Stimulated activated CD8-positive, alpha-beta memory T cell treated with anti-CD3 and anti-CD28 coated beads, Interleukin-15, amount 100 ng/mL, for 4 hours (primary cell): ENCODE results near the gene LIPI.
"Not testable (repeated sequence)": the region's sequence is repeated elsewhere in the genome, so short reads cannot be mapped to it uniquely, and the experiment has no call there.

ENCODE experiments used
- DNase-seq, 2 donors: peaks; one replicate each; pipeline ENCODE4 v3.0.0-alpha.2; 2020; ENCODE audit warnings: low read depth in 2 of 2

LIPI gene

DNA sequence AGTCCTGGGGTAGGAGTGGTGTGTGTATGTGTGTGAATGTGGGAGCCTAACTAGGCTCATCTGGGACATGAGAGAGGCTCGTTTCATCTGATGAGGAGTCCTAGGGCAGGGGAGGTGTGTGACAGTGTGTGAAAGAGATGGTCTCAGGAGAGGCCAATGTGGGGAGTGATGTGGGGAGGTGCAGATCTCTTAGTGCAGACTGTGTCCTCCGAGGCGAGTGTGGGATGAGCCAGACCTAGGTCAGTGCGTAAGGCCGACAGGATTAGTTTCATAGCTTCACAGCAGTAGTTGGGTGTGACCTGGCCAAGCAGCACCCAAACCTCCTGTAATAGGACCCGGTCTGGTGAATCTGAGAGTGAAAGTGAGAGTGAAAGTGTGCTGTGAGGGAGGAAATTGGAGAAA lies 94.7 kb downstream of the LIPI start:
- no peak for DNase-seq

DNA sequence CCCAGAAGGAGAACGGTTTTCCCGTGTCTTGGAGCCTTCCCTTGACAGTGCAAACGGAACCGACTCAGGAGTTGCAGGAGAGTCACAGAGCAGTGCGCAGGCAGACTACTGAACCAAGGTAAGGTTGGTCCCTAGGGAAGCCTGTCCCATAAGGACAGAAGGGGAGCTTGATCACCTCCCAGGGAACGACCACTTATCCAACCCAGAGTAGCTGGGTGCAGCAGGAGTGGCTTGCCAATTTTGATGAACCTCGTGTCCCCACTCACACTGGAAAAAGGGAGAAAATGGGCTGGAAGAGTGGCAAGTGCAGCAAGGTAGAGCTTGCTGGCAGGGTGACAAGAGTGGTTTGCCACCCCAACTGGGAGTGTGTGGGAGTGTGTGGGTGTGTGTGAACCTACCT lies 95.1 kb downstream of the LIPI start:
- no peak for DNase-seq

DNA sequence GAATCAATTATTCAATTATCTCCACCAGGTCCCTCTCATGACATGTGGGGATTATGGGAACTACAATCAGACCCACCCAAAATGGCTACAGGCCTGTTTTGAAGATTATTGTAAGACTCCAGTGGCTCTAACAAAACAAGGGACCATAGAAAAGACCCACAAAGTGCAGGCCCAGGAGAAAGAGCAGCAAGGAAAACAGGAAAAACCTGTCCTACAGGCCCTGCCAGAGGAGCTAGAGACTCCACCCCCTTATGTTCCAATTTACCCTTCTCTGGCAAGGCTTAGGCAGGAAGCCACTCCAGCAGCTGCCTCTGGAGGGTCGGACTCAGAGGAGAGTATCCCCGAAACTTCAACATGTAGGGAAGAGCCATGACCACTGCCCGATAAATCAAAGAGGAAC lies 96.5 kb downstream of the LIPI start:
- DNase-seq = no peak

DNA sequence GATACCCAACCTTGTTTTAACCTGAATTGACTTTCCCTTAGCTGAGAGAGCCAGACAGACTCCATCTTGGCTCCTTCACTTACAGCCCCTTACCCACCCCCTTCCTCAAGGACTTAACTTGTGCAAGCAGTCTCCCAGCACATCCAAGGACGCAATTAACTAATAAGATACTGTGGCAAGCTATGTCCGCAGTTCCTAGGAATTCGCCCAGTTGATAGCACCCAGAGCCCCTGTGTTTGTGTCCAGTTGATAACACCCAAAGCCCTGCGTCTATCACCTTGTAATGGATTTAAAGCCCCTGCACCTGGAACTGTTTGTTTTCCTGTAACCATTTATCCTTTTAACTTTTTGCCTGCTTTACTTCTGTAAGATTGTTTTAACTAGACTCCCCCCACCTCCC lies 106.2 kb downstream of the LIPI start:
- not testable (repeated sequence) for DNase-seq

DNA sequence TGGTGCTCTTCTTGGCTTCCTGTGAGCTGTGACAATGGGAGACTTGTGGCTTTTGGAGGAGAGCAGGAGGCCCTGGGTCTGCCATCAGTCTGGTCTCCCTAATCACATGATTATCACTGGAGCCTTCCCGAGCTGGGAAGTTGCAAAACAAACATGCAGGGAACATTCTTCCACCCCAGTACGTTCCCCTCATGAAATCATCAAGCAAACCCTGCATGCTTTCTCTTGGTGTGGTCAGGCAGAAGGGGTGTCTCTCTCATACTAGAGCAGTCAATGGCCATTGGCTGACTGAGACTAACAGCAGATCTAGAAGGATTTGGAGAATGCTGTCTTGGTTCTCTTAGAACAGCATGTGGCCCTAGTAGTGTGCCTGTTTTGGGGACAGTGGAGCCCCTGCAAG lies 111.2 kb downstream of the LIPI start:
- no peak for DNase-seq

DNA sequence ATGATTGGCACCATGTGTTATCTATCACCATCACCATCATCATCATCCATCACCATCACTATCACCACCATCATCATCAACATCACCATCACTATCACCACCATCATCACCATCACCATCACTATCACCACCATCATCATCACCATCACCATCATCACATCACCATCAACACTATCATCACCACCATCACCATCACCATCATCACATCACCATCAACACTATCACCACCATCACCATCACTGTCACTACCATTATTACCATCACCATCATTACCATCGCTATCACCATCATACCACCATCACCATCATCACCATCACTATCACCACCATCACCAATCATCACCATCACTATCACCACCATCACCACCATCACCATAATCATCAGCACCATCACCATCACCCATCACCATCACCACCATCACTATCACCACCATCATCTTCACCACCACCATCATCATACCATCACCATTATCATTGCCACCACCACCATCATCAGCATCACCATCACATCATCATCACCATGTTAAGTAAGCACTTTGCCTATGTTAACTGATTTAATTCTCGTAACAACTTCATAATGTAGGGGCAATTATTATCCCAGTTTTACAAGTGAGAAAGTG lies 112.8 kb downstream of the LIPI start:
- no peak for DNase-seq

DNA sequence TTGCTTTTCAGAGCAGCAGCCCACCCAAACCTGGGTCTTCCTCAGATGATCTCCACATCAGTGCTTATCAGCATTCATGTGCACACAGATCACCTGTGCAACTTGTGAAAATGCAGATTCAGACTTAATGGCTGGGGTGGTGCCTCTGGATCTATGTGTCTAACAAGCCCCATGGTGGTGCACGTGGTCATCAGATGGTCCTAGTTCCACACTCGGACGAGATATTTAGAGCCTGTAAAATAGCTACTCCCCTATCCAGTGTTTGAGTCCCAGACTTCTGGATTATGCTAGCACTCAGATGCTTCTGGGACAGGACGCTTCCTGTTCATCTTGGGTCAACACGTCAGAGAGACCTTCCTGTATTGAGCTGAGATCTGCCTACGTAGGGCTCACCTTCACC lies 114.2 kb downstream of the LIPI start:
- no peak for DNase-seq

DNA sequence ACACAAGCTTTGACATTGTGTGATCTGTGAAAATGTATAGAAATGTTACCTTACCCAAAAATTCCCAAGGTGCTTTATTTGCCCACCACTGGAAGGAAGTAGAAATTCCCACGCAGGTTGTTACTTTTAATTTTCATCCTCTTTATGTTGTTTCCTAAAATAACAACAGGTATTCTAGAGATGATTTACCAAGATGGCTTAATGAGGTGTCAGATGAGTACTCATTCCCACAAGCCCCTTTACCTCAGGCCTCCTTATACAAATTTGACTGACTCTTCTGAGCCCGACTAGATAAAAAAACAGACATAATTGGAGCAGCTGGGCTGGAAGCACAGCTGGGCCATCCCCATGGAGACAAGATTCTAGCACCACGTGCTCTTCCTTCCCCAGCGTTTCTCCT lies 114.6 kb downstream of the LIPI start:
- no peak for DNase-seq

DNA sequence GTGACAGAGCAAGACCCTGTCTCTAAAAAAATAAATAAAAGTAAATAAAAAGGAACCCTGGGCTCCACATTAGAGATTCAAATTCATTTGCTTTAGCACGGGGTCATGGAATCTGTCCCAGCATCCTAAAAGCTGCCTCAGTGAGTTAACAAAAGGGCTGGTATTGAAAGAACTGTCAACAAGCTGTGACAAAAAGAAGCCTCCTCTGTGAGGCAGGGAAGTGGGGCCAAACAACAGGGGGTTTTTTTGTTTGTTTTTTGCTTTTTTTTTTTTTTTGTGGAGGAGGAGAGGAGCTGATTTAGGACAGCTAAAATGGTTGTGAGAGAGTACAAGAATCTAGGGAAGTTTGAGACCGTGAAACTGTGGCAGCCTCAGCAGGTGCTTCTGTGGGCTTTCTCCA lies 115.7 kb downstream of the LIPI start:
- DNase-seq = no peak

DNA sequence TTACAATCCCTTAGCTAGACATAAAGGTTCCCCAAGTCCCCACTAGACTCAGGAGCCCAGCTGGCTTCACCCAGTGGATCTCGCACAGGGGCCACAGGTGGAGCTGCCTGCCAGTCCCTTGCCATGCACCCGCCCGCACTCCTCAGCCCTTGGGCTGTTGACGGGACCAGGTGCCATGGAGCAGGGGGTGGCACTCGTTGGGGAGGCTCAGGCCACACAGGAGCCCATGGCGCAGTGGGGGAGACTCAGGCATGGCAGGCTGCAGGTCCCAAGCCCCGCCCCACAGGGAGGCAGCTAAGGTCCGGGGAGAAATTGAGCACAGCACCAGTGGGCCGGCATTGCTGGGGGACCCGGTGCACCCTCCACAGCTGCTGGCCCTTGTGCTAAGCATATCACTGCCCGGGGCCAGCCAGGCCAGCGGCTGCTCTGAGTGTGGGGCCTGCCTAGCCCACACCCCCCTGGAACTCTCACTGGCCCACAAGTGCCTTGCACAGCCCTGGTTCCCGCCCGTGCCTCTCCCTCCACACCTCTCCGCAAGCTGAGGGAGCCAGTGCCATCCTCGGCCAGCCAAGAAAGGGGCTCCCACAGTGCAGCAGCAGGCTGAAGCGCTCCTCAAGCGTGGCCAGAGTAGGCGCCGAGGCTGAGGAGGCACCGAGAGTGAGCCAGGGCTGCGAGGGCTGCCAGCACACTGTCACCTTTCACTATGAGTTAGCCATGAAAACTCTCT lies 117.8 kb downstream of the LIPI start:
- no peak for DNase-seq

DNA sequence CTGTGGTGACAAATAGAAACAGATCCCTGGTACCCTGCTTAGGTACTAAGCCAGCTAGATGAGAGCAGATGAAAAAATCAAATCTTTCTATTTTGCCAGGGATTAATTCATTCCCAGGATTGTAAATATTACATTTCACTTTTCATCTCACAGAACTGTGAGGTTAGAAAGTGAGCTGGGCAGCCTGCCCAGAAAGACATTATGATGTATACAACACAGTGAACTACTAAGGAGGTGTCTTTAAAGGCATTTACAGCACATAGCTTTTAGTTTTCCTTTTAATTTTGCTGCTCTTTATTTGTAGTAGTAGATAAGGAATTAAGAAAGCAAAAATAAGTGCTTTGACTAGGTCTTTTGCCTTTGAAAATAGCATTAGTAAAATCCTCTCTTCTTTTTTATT lies 120.6 kb downstream of the LIPI start:
- not testable (repeated sequence) for DNase-seq

DNA sequence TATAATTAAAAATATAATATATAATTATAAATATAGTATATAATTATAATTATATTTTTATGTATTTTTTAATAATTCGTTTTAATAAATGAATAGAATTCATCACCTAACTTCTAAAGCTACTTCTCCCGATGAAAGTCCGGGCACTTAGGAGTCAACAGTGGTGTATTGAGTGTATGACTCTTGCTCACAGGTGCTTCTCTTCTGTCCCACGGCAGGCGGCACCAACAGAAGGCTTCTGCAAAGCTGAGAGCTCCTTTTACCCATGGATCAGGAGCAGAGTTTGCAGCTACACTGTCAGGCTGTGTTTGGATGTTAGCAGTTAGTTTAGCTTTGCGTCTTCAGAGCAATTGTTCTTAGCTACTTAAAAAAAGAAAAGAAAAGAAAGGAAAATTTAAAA lies 122.4 kb downstream of the LIPI start:
- no peak for DNase-seq

DNA sequence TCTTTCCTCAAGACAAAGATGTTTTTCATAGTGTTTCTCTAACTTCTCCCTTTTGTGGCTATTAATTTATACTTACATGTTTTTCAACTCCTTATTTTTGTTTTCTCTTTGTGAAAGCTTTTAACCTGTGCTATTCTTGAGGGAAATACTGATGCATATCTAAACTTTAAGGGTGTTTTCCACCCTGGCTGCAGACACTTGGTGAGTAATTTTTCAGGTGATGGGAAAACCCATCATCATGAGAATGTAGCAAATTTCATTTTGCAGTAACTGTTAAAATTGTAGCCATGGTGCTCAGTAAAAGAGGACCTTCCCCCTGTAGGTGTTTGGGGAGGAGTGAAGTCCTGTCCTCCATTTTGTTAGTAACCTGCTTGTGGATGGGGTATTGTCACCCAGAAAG lies 124.2 kb downstream of the LIPI start:
- no peak for DNase-seq

DNA sequence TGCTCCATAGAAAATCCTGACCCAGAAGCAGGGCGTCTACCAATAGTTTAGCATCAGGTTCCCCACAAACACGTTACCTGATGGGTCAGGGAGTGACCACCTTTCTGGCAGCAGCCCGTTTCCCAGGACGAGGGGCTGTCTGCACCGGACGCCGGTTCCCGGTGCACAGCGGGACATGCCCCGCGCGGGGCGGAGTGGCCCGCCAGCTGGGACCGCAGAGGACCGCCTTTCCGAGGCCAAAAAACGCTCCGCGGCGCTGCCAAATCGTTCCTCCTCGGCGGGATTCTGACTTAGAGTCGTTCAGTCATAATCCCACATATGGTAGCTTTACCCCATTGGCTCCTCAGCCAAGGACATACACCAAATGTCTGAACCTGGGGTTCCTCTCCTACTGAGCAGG lies 126.1 kb downstream of the LIPI start:
- DNase-seq = no peak

DNA sequence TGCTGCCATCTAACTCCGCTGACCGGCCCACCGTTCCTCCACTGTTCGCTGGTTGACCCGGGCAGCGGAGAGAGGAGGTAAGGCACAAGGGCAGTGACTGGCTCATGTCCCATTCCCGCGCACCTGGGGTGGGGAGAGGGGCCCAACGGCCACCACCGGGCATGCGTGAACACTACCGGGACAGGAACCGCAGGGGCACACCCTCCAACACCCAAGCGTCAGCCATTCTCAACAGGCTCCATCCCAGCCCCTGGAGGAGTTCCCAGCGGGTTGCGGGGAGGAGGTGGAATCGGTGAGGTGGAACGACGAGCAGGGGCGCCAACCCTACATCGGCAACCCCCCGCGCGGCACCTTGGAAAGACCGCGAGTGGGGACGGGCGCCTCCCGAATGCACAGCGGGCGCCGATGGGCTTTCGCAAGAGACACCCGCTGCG lies 126.7 kb downstream of the LIPI start:
- no peak for DNase-seq

DNA sequence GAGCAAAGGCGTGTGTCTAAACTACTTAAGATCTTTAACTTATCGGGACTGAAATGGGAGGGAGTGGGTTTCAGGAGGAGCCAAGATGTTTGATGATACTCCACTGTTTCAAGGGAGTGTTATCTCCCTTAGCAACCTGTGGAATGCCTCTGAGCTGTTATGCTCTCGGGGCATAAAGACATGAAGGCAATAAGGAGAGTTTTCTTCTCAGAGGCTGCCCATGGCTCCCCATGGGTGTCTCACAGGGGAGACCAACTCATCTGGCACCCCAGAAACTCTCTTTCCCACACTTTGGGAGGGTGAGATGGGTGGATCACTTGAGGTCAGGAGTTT lies 130.0 kb downstream of the LIPI start:
- DNase-seq = no peak

DNA sequence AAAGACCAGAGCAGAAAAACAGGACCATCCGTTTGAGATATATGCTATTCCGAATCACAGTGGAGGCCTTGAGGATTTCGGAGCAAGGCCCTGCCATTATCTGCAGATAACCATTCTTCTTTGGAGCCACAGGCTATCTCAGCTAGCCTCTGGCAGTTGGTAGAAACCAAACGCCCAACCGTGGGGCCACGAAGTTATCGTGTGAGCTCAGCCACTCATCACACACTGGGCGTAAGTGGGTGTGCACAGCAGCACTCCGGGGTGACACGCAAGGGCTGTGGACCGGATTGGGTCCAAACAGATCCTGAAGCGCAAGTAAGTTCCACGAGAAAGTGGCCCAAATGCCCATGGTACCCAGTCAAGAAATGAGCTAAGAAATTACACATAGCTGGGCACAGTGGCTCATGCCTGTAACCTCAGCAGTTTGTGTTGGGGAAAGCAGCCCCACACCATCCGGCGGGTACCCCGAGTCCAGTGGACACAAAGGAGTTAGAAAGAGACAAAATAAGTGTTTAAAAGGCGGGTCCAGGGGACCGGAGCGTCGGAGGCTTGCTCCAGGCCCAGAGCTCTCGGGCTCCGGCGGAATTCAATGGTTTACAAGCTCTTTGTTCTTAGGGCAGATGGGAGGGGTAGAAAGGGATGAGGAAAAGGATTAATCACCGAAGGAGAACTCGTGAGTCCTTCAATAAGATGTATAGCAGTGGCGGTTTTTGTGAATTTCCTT lies 130.6 kb downstream of the LIPI start:
- DNase-seq = no peak

DNA sequence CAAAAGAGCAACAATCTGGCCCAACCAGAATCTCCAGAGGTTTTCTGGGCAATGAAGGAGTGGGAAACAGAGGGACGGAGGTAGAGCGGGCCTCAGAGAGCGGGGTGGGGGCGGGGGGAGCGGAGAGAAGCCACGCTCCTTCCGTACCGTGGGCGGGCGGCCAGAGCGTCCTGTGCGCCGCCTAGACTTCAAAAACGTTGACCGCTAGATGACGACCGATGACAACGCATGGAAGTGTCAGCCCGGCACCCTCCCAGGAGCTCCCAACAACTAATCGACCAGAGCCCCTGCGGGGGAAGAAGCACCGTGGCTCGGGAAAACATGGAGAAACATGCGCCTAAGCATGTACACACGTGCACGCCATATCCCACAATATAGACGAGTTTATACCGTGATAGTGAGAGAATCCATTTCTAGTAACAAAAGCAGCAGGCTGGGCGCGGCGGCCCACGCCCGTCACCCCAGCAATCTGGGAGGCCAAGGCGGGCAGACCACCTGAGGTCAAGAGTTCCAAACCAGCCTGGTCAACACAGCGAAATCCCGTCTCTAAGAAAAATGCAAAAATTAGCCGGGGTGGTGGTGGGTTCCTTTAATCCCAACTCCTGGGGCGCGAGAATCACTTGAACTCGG lies 131.9 kb downstream of the LIPI start:
- DNase-seq = no peak

DNA sequence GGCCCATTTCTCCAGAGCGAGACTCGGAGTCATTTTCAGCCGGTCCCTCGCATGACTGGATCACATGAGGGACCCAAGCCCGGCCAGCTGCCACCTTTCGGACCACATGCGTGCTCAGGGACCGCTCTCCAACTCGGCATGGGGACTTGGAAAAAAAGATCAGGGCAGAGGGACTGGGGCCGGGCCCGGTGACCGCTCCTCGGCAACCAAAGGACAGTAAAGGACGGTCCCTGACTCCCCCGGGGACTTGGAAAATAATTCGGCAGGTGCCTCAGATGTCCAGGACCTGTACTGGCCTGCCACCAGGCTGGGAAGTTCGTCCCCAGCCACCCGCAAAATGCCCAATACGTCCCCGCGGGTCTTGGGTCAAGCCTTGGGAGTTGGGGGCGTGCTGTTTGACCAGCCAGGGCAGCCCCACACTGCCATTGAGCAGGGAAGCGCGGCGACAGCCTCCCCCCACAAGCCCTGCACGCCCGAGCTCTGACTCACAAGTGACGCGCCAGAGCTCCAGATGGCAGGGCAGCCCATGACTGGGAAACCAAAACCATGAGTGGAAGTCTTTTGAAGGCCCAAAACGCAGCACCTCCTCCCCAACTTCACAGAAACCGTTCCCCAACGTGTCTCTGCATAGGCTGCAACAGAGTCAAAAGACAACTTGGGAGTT lies 134.5 kb downstream of the LIPI start:
- no peak for DNase-seq

DNA sequence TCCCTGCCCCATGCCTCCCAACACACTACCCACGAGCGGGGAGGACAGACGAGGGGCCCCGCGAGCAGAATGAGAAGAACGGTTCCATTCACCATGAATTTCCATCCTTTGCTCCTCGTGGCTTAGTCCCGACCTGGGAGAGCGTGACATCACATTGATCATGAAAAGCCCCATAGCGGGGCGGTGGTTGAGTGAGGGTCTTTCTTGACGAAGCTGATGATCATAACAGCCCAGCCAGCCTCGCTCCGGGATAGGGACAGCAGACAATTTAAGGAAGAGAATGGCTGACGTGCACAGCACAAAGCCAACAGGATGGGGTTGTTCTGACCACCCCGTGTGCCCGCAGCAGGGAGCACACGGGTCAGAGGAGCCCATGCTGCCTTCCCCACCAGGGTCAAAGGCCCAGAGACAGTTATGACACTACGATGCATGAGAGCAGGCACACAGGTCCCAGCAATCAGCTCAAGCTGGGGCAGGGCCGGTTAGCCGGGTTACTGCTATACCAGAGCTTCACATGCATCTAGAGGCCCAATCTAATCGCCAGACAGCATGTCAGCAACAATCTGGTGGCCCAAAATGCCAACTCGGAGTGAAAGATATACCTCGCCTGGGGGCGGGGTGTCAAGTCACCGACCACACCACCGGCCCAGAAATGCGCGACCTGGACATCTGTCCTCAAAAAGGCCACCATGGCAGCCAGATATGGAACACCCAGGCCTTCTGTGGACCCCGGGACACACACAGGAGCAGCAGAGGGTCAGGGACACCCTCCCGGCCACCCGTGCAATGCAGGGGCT lies 135.2 kb downstream of the LIPI start:
- DNase-seq = no peak

DNA sequence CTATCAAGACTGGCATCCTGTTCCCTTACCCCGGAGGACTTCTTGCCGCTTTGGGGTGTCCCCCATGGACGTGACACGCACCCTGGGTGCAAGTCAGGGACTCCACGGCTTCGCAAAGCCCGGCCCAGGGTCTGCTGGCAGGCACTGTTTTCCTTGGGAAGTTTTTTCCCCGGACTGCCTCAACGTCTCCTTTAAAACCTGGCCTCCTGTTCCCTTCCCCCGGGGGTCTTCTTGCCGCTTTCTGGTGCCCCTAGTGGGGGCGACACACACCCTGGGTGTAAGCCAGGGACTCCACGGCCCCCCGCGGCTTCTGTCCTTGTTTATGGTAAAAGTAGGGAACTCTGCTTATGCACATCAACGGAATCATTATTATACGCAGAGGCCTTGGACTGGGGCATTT lies 136.6 kb downstream of the LIPI start:
- no peak for DNase-seq
